ENCODE measurements around the gene ATP5F1D. TPM values are rescaled to one million over a fixed set of nuclear protein-coding genes. Genes with fewer than 3 reads are reported as not detected.
A peak's percentile ranks its signal among the peaks of the same experiment; 100 is the strongest.

ATP5F1D gene
- total and polyA plus RNA-seq, 2 of the 13 experiments (the other 11 are each of a cell fraction or from before 2014, with no cell fraction given) = 39.4 to 78.7 TPM

GRCh38 chr19:1251330-1252220 lies 10.0 kb downstream of the ATP5F1D start (continued):
- TF ChIP-seq ZBTB49 (CRISPR knock-in tag; IDR thresholded peaks at IDR 0.05; ENCODE audit: borderline replicate concordance) (no peak), CEBPB (IDR thresholded peaks at IDR 0.05; ENCODE audit: borderline replicate concordance, low read depth, low read length) (peak; percentile 48; the same call in 1 of the 2 replicates), MIER2 (CRISPR knock-in tag; IDR thresholded peaks at IDR 0.05) (no peak), FOSL1 (CRISPR knock-in tag; IDR thresholded peaks at IDR 0.05; ENCODE audit: borderline replicate concordance) (no peak), GTF2F1 (IDR thresholded peaks at IDR 0.05; ENCODE audit: low read length) (no peak), ESRRA (CRISPR knock-in tag; IDR thresholded peaks at IDR 0.05; ENCODE audit: low read depth) (no peak), SIN3B (IDR thresholded peaks at IDR 0.05; ENCODE audit: low read length) (no peak), POGK (CRISPR knock-in tag; conservative IDR thresholded peaks at IDR 0.05) (no peak), ZFP82 (CRISPR knock-in tag; IDR thresholded peaks at IDR 0.05; ENCODE audit: borderline replicate concordance) (no peak), FOXP1 (IDR thresholded peaks at IDR 0.05) (no peak), FOXP1 (CRISPR knock-in tag; IDR thresholded peaks at IDR 0.05) (no peak), SMARCE1 (IDR thresholded peaks at IDR 0.05; ENCODE audit: borderline replicate concordance) (no peak), CERS6 (CRISPR knock-in tag; IDR thresholded peaks at IDR 0.05) (no peak), REL (CRISPR knock-in tag; conservative IDR thresholded peaks at IDR 0.05) (0 out of 2 replicates have a peak, but pooled peaks have one; percentile 35), CBX2 (IDR thresholded peaks at IDR 0.05; ENCODE audit: low read depth, low read length) (no peak), CBX2 (CRISPR knock-in tag; IDR thresholded peaks at IDR 0.05; ENCODE audit: low read depth) (no peak), ZNF276 (CRISPR knock-in tag; IDR thresholded peaks at IDR 0.05; ENCODE audit: low read depth) (no peak), U2AF2 (IDR thresholded peaks at IDR 0.05; ENCODE audit: low read depth, low read length) (no peak), TIGD3 (CRISPR knock-in tag; IDR thresholded peaks at IDR 0.05; ENCODE audit: borderline replicate concordance) (no peak), JUN (CRISPR knock-in tag; IDR thresholded peaks at IDR 0.05) (no peak), ZNF775 (CRISPR knock-in tag; IDR thresholded peaks at IDR 0.05; ENCODE audit: borderline replicate concordance) (no peak), HNRNPLL (IDR thresholded peaks at IDR 0.05; ENCODE audit: low read depth, low read length, poor library complexity, severe bottlenecking) (peak; percentile 15)

Data from HepG2 (cell line).